Esophagus muscularis mucosa (tissue), 4 donors: ENCODE measurements around the gene STOX2. TPM values are rescaled to one million over a fixed set of nuclear protein-coding genes. Genes with fewer than 3 reads are reported as not detected.
A peak's percentile ranks its signal among the peaks of the same experiment; 100 is the strongest.

Experiments used
- DNase-seq: peaks from one replicate; pipeline ENCODE4 v3.0.0-alpha.2; 2017; ENCODE audit errors: extremely low spot score
- H3K27ac ChIP-seq, 4 donors: fragments of 200-600 bp; sonication (generic); replicated peaks in 1 of 4; 1 replicate in 3 of 4; 2 replicates in 1 of 4; pipeline ENCODE4 v1.5.1; 2016 to 2019; ENCODE audit warnings: mild to moderate bottlenecking in 1 of 4
- H3K27me3 ChIP-seq, 4 donors: fragments of 200-600 bp; sonication (generic); one replicate each; pipeline versions ENCODE4 v1.5.1 to v1.6.0; 2016 to 2019
- H3K36me3 ChIP-seq, 4 donors: fragments of 200-600 bp; sonication (generic); one replicate each; pipeline ENCODE4 v1.5.1; 2016 to 2019
- H3K4me1 ChIP-seq, 4 donors: fragments of 200-600 bp; sonication (generic); one replicate each; pipeline ENCODE4 v1.5.1; 2016 to 2019
- H3K4me3 ChIP-seq, 4 donors: fragments of 200-600 bp; sonication (generic); 1 replicate in 2 of 4; 2 replicates in 2 of 4; pipeline ENCODE4 v1.5.1; 2016 to 2019; ENCODE audit warnings: mild to moderate bottlenecking in 4 of 4, moderate library complexity in 1 of 4
- H3K9me3 ChIP-seq, 4 donors: fragments of 200-600 bp; sonication (generic); 1 replicate in 3 of 4; 2 replicates in 1 of 4; pipeline ENCODE4 v1.5.1; 2016 to 2019
- EP300 ChIP-seq: sonication (generic); formaldehyde crosslinking; IDR thresholded peaks from one replicate; pipeline ENCODE4 v1.6.1; 2017; ENCODE audit warnings: antibody characterized with exemption
- POLR2A ChIP-seq: fragments of 450-650 bp; IDR thresholded peaks from one replicate; pipeline ENCODE4 v1.6.1; 2017; ENCODE audit warnings: antibody characterized with exemption, moderate library complexity, mild to moderate bottlenecking, low read depth
- POLR2AphosphoS5 ChIP-seq, 2 donors: sonication (generic); formaldehyde crosslinking; IDR thresholded peaks; one replicate each; pipeline ENCODE4 v1.6.1; 2017; ENCODE audit warnings: antibody characterized with exemption in 2 of 2
- WGBS: methylation state at CpG from one replicate; pipeline ENCODE4 v1.1.5; 2018; 5-methylcytosine and 5-hydroxymethylcytosine counted together
- intact Hi-C: fragments of 100-400 bp; cut with DNase I; formaldehyde crosslinking; loops from one replicate; pipeline ENCODE4 v1.15.1; 2023
- total RNA-seq, 4 donors: library from RNA; depleted of rRNA; stranded (reverse); fragments of >200 nt; gene quantifications; one replicate each; pipeline versions ENCODE4 v1.1.0 to v1.2.1, GENCODE V29; 2016
- TF ChIP-seq, protein P1 (sequence below), 3 experiments: fragments of 200-600 bp in 2 of 3; fragments of 450-650 bp in 1 of 3; sonication (generic) in 2 of 3; IDR thresholded peaks; one replicate each; pipeline ENCODE4 v1.5.1; 2017 to 2019; ENCODE audit warnings: antibody characterized with exemption in 3 of 3, mild to moderate bottlenecking in 2 of 3, moderate library complexity in 1 of 3

STOX2 gene
- total RNA-seq, 4 donors from 2014 or later = 7.0 to 11.7 (median 10.5) TPM

DNA sequence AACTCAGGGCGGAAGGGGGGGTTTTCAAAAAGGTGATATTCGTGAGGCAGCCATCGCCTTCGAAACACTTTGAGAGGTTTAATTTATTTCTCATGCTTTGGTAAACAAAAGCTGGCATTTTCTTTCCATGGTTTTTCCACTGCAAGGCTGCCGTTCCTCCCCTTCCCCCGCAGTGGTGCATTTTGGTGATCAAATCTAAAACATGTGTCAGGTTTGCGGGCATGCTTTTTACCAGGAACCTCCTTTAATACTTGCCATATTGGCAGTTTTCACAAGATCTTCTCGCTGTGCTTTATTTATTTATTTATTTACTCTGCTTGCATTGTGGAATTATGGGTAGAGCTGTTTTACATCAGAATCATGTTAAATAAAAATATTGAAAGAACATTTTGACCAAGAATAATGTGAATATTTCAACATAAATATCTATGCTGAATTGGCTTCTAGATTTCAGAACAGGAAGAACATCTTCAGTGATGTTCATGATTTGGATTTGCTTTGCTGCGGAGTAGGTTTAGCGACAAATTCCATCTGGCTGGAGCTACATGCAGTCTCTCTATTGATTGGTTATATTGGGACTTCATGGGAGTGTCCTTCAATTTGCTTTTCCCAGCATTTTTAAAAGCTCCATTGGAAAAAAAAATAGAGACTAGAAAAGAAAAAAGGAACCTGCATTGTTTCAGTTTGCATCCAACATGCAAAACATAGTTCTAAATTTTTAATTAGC is 54.4 kb downstream of the STOX2 start:
- H3K27me3 ChIP-seq = no peaks in the 10 kb centered on the region
- H3K9me3 ChIP-seq = no peaks in the 10 kb centered on the region
- TF ChIP-seq POLR2A (no peak), POLR2AphosphoS5 (IDR thresholded peaks at IDR 0.05) (no peak), EP300 (no peak)
- TF ChIP-seq, protein P1, sequence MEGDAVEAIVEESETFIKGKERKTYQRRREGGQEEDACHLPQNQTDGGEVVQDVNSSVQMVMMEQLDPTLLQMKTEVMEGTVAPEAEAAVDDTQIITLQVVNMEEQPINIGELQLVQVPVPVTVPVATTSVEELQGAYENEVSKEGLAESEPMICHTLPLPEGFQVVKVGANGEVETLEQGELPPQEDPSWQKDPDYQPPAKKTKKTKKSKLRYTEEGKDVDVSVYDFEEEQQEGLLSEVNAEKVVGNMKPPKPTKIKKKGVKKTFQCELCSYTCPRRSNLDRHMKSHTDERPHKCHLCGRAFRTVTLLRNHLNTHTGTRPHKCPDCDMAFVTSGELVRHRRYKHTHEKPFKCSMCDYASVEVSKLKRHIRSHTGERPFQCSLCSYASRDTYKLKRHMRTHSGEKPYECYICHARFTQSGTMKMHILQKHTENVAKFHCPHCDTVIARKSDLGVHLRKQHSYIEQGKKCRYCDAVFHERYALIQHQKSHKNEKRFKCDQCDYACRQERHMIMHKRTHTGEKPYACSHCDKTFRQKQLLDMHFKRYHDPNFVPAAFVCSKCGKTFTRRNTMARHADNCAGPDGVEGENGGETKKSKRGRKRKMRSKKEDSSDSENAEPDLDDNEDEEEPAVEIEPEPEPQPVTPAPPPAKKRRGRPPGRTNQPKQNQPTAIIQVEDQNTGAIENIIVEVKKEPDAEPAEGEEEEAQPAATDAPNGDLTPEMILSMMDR (IDR thresholded peaks at IDR 0.05) = no peak
- H3K36me3 ChIP-seq = no peaks in the 10 kb centered on the region
- WGBS = 81% methylated on average over 10 of the region's 10 CpGs
- intact Hi-C loops = no loop called here
- DNase-seq = no peak
- H3K4me3 ChIP-seq = peak overlapping the region; percentile 15 to 43 (median 26)
- H3K4me1 ChIP-seq = peaks cover 14 to 21% (median 16%) of the 10 kb centered on the region in 4 donors
- no peak overlapping the region for H3K27ac ChIP-seq

DNA sequence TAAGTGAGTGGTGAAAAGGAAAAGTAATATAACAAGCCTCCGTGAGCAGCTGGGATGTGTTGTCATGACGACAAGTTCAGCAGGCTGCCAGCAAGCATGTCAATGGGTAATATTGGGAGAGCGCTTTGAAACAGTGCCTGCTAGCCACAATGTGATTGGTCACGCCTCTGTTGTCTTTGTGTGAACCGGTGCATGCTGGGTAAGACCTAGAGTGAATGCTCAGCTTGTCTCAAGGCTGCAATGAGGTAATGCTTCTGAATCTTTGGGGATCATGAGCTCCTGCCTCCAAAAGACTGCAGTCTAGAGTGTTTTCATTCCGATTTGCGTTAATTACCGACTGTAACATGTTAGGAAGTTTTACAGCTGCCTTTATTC is 54.9 kb downstream of the STOX2 start:
- DNase-seq = no peak
- Histone ChIP-seq H3K4me1 (peaks cover 14 to 21% (median 16%) of the 10 kb centered on the region in 4 donors), H3K4me3 (peak overlapping the region; percentile 15 to 43 (median 26)), H3K27ac (peak overlapping the region in 1 of 4 donors; percentile 23), H3K27me3 (no peaks in the 10 kb centered on the region), H3K36me3 (no peaks in the 10 kb centered on the region), H3K9me3 (no peaks in the 10 kb centered on the region)
- intact Hi-C loops = no loop called here
- peak in 1 of 2 donors; percentile 72 for TF ChIP-seq POLR2AphosphoS5 (IDR thresholded peaks at IDR 0.05)
- no peak for TF ChIP-seq POLR2A
- 36% methylated on average over 8 of the region's 8 CpGs for WGBS

DNA sequence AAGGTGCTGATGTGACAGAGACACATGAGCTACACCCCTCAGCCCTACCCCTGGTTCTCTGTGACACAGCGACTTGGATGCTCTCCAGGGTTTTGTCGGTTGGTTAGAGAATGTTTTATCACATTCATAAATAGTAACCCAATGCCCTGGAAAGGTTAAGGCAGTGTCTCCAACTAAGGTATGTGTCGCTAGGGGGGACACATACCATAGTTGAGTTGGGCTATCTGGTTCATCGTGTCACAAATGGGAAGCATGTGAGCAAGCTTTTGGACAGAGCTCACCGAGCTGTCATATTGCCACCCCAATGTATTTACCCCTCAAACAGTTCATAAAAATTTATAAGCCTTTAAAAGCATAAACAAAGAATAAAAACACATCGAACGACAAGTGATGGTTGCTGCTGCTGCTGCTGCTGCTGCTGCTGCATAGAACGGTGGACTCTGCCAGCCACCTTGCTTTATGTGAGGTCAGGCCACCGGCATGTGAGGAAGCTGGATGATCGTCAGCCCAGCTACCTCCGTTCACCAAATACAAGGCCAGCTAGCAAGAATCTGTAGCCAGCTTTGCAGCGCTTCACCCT is 55.9 kb downstream of the STOX2 start:
- Histone ChIP-seq H3K9me3 (no peaks in the 10 kb centered on the region), H3K27me3 (no peaks in the 10 kb centered on the region), H3K4me1 (peaks cover 12 to 21% (median 16%) of the 10 kb centered on the region in 4 donors), H3K36me3 (no peaks in the 10 kb centered on the region), H3K4me3 (no peak overlapping the region), H3K27ac (no peak overlapping the region)
- WGBS = 66% methylated on average over 12 of the region's 12 CpGs
- intact Hi-C loops = no loop called here
- no peak for TF ChIP-seq POLR2A
- TF ChIP-seq EP300 = no peak
- no peak for TF ChIP-seq POLR2AphosphoS5 (IDR thresholded peaks at IDR 0.05)
- TF ChIP-seq, protein P1 (IDR thresholded peaks at IDR 0.05) = no peak
- no peak for DNase-seq

DNA sequence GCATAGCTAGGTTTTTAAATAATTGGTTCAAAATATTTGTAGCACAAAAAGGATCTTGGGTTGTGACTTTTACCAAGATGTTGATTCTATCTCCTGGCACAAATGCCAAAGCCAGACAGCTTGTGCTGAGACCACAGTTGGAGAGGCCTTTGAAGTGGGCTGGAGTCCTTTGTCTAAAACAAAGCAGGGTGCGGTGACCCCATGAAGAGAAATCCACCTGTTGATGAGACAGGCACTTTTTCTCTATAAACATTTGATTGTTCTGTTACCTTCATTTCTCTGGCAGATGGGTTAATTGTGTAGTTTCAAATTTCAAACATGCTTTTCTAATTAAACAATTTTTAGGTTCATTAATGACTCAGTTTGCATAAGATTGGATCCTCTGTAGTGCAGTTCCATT is 56.7 kb downstream of the STOX2 start:
- no peak for DNase-seq
- H3K4me1 ChIP-seq = peaks cover 12 to 21% (median 16%) of the 10 kb centered on the region in 4 donors
- H3K27me3 ChIP-seq = no peaks in the 10 kb centered on the region
- intact Hi-C loops = no loop called here
- no peak overlapping the region for H3K27ac ChIP-seq
- no peak overlapping the region for H3K4me3 ChIP-seq
- WGBS = 83% methylated on average over 1 of the region's 1 CpG
- TF ChIP-seq POLR2AphosphoS5 (IDR thresholded peaks at IDR 0.05) (no peak), EP300 (no peak)
- TF ChIP-seq, protein P1 (IDR thresholded peaks at IDR 0.05) = no peak
- H3K36me3 ChIP-seq = no peaks in the 10 kb centered on the region
- H3K9me3 ChIP-seq = no peaks in the 10 kb centered on the region

DNA sequence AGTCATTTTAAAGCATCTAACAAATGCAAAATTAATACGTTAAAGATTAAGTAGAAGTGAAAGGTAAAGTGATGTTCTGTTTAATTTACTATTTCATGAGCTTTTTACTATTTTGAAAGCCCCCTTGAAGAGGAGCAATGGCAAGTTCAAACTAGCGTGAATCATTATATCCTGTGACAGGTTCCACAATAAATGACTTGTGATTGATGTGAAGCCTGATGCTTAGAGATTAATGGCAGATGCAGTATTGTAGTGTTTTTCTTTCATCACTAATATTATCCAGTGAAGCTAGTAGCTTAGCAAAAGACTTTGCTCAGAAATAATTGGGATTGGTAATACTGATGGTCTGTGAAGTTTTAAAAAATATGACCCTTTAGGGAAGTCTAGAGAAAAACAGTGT is 57.3 kb downstream of the STOX2 start:
- TF ChIP-seq POLR2AphosphoS5 (IDR thresholded peaks at IDR 0.05) (no peak), EP300 (no peak), POLR2A (no peak)
- TF ChIP-seq, protein P1 (IDR thresholded peaks at IDR 0.05) = no peak
- Histone ChIP-seq H3K4me1 (peaks cover 12 to 21% (median 16%) of the 10 kb centered on the region in 4 donors), H3K27me3 (no peaks in the 10 kb centered on the region), H3K27ac (no peak overlapping the region), H3K4me3 (no peak overlapping the region), H3K9me3 (no peaks in the 10 kb centered on the region), H3K36me3 (no peaks in the 10 kb centered on the region)
- WGBS = 93% methylated on average over 2 of the region's 2 CpGs
- intact Hi-C loops = no loop called here
- no peak for DNase-seq
